ENCODE results near the gene PRICKLE3.
"Not testable (repeated sequence)": the region's sequence is repeated elsewhere in the genome, so short reads cannot be mapped to it uniquely, and the experiment has no call there.

The PRICKLE3 gene

GRCh38 chrX:49179358-49179757, 6.8 kb downstream of the PRICKLE3 start:
- DNase-seq (ENCODE audit: low spot score): no peak

GRCh38 chrX:49178537-49178936, 7.6 kb downstream of the PRICKLE3 start:
- DNase-seq (ENCODE audit: low spot score): no peak

DNA sequence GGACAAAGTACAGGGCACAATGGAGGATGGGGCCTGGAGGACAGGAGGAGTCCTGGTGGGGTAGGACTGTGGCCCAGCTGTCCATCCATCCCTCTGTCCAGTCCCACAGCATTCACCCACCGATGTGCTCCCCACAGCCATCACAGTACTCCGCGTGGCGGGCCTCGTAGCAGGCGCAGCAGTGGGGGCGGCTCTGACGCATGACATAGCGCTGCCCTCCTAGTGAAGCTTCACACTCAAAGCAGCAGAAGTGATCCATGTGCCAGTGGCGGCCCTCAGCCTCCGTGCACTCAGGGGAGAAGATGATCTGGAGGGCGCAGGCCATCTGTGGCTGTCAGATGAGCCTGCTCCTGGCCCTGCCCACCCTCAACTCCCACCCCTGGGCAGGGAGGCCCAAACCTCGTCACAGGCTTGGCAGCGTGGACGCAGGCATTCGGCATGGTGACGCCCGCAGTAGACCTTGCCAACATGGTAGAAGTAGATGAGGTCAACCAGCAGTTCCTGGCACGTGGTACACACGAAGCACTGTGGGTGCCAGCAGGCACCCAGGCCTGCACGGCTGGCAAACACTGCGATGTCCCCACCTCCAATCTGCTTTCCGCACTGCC, 8.2 kb downstream of the PRICKLE3 start:
- DNase-seq (ENCODE audit: low spot score): no peak

DNA sequence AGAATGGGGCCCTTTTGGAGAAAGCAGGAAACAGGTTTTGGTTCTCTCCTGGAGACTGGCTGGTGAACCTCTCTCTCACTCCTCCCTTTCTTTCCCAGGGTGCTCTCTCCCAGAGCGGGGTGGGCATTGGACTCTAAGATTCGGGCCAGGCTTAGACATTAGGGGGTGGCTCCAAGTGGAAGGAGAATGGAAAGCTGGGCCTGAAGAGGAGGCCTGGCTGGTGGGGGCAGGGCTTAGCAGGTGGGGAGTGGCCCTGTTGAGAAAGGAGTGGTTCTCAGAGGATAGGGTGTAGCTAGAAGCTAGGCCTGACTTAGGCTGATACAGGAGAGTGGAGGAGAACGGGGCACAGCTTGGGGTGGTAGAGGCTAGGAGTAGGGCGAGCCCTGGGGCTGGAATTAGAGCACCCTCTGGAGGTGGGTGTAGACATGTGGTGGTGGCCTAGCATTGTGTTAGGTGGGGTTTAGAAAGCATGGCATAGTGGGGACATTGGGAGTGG, 8.8 kb downstream of the PRICKLE3 start:
- peak; percentile 33 for DNase-seq (ENCODE audit: low spot score)

- no peak for DNase-seq (ENCODE audit: low spot score)
Measured at GRCh38 chrX:49176421-49177326, 9.5 kb downstream of the PRICKLE3 start.

DNA sequence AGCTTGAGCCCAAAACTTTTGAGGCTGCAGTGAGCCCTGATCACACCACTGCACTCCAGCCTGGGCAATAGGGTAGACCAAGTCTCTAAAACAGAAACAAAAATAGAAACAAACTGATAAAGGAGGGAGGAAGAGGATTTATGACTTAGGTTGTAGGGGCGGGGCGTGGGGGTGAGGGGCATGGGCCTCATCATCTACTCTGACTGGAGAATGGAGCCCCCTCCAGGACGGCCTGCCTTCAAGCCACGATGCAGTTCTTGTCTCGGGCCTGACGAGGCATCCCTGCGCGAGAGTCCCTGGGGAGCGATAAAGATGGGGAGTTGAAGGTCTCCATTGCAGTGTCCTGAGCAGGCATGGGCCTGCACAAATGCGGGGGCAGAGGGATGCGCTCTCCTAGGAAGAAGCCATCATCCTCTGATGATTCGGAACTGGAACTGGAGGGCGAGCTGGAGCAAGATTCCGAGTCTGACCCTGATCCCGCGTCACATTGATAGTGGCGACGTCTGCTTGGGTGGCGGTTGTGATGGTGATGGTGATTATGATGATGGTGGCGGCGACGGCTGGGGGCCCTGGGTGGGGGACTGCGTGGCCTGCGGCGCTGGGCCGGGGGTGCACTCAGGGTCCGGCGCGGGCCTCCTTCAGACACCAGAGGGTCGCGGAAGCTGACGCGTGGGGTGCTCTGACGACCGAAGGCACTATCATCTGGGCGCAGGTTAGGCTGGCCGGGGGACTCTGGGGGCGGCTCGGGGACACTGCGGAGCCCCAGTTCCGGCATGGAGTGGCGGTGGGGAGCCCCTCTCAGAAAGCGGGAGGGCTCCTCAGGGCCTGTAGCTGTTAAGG, 10.5 kb downstream of the PRICKLE3 start:
- no peak for DNase-seq (ENCODE audit: low spot score)

GRCh38 chrX:49174723-49175122, 11.4 kb downstream of the PRICKLE3 start:
- no peak for DNase-seq (ENCODE audit: low spot score)

DNA sequence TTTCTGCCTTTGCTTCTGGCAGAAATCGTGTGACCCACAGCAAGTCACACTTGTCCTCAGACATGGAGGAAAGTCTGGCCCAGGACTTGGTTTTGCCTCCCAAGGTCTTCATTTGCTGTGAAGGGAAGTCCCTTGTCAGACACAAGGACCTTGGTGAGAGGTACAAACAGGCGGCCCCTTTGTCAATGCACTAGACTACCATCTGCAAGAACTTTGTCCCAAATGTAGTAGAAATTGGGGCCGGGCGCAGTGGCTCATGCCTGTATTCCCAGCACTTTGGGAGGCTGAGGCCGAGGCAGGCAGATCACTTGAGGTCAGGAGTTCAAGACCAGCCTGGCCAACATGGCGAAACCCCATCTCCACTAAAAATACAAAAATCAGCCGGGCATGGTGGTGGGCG, 12.6 kb downstream of the PRICKLE3 start:
- DNase-seq (ENCODE audit: low spot score): not testable (repeated sequence)

DNA sequence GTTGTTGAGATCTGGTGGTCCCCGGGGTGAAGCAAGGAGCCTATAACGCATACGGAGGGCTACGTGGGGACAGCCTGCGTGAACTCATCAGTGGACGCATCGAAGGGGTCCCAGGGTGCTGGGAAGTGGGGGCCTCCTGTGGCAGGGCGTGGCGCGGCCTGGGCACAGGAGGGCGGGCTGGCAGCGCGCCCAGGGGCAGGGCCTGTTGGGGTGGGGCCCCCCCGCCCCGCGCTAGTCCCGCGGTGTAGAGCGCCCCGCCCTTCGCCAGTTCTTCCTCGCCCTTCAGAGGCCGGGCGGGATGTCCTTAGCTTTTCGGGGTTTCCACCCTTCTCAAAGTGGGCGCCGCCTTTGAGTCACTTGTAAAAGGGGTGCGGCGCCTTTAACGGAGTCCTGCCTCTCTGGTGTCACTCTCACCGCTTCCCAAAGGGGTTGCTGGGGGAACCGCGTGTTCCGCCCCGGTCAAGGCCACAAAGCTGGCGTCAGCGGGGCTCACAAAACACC, 13.8 kb downstream of the PRICKLE3 start:
- DNase-seq (ENCODE audit: low spot score): peak; percentile 82

GRCh38 chrX:49171752-49172279, 14.4 kb downstream of the PRICKLE3 start, which contains the start of gene PLP2:
Gene PLP2 (plus strand): TSS chrX:49171898. CDS start chrX:49172001, 103 bp downstream.
- DNase-seq (ENCODE audit: low spot score): peak; percentile 78

GRCh38 chrX:49167740-49168108, 18.4 kb downstream of the PRICKLE3 start:
- DNase-seq (ENCODE audit: low spot score): no peak

- peak; percentile 70 for DNase-seq (ENCODE audit: low spot score)
Measured at GRCh38 chrX:49166914-49167739, 19.0 kb downstream of the PRICKLE3 start.

DNA sequence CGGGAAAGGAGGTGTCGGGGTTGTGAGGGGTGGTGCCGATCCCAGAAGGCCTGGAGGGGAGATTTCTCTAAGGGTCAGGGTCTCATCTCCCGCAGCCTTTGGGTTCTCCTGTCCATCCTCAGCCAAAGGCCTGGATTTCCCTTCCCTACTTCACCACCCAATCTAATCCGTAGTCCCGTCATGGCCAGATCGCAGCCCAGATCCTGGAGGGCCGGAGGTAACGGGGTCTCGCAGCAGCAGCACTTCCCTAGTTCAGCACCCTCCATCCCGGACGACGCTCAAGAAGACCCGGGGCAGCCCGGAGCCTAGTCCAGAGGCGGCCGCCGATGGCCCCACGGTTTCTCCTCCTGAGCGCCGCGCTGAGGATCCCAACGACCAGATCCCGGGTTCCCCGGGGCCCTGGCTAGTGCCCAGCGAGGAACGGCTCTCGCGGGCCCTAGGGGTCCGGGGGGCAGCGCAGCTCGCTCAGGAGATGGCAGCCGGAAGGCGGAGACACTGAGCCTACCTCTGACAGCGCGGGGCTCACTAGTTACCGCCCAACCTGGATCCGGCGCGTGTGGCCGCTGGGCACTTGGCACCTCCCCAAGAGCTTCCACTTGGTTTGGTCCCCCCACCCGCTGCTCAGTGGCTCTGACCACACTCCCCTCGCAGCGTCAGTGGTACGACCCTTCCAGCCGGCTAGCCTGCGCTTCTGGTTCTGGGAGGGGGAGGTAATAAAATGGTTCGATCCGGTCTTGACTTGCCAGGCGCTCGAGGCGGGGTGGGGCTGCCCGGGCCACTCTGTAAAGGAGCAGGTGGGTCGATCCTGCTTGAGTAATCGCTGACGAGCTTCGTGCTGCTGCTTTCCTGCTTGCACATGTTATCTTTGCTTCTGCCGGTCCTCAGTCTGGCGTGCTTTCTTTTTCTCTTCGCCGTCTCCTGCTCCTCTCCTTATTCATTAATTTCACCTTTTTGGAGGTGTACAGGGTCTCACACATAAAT, 20.0 kb downstream of the PRICKLE3 start:
- DNase-seq (ENCODE audit: low spot score): peak; percentile 78

DNA sequence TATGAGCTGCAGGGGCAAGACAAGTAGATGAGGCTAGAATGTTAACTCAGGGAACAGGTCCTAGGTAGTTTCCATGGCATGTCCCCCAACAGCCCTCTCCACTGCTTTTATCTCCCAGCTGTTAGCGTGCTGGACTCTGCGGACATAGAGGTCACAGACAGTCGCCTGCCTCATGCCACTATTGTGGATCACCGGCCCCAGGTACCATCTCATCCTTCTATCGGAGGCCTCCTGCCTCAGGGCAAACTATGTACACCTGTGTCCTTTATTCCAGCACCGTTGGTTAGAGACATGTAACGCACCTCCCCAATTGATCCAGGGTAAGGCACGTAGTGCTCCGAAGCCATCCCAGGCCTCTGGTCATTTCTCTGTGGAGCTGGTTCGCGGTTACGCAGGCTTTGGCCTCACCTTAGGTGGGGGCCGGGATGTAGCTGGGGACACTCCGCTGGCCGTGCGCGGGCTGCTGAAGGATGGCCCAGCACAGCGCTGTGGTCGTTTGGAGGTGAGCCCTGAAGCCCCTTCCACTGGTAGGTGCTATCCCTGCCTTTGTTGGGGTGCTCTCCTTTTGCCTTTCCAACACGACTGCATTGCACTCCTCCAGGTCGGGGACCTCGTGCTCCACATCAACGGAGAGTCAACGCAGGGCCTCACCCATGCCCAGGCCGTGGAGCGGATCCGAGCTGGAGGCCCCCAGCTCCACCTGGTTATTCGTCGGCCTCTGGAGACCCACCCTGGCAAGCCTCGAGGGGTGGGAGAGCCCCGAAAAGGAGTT, 21.4 kb downstream of the PRICKLE3 start:
- DNase-seq (ENCODE audit: low spot score): no peak

- peak; percentile 84 for DNase-seq (ENCODE audit: low spot score)
Measured at GRCh38 chrX:49163555-49164419, 22.4 kb downstream of the PRICKLE3 start.

- DNase-seq (ENCODE audit: low spot score): no peak
Measured at GRCh38 chrX:49162620-49163019, 23.6 kb downstream of the PRICKLE3 start, which contains the start of gene MAGIX. Gene MAGIX (plus strand): TSS chrX:49162758. CDS start chrX:49162890, 132 bp downstream.

- DNase-seq (ENCODE audit: low spot score): no peak
Measured at GRCh38 chrX:49161632-49162031, 24.5 kb downstream of the PRICKLE3 start.

DNA sequence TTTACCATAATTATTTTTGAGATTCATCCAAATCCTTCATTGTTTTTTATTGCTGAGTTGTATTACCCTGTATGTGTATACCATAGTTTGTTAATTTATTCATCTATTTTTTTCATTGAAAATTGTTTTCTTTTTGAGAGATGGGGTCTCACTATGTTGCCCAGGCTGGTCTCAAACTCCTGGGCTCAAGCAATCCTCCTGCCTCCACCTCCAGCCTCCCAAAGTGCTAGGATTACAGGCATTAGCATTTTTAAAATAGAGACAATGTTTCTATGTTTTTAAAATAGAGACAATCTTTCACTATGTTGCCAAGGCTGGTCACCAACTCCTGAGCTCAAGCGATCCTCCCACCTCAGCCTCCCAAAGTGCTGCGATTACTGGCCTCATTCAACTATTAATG, 25.3 kb downstream of the PRICKLE3 start:
- DNase-seq (ENCODE audit: low spot score): no peak
